ENCODE data around the gene CEP85. TPM values are rescaled to one million over a fixed set of nuclear protein-coding genes. Genes with fewer than 3 reads are reported as not detected.

The CEP85 gene
- total and polyA plus RNA-seq, 9 of the 15 experiments (the other 6 are each of a cell fraction or from before 2014, with no cell fraction given), result 42.1 to 140 (median 92.6) TPM

GRCh38 chr1:26297791-26298124 lies 63.8 kb downstream of the CEP85 start:
- no peaks in the 10 kb centered on the region for H3K27me3 ChIP-seq (ENCODE audit: control insufficient read depth in 2 of 2, insufficient read depth in 2 of 2, low read length in 2 of 2)
- ATAC-seq (no peak), FAIRE-seq (no peak), DNase-seq (ENCODE audit: extremely low read depth in 1 of 4, low spot score in 3 of 4) (no peak)
- 64% methylated on average over 6 of the region's 6 CpGs for WGBS (ENCODE audit: insufficient coverage, low coverage, missing lambda C conversion rate)
- H3K9me1 ChIP-seq (ENCODE audit: control insufficient read depth, insufficient read depth, low read length), result no peaks in the 10 kb centered on the region
- BruUV-seq (replicated peaks), result no TSS peak
- H3K79me2 ChIP-seq (ENCODE audit: control insufficient read depth, insufficient read depth, low read length), result no peaks in the 10 kb centered on the region
- no peaks in the 10 kb centered on the region for H3K9me3 ChIP-seq (replicated peaks; ENCODE audit: control insufficient read depth, insufficient read depth, low read depth, low read length)
- intact Hi-C loops (cut with micrococcal nuclease) (no loop called here), in situ Hi-C loops (cut with MboI) (no loop called here)
- no peak overlapping the region for H3K4me3 ChIP-seq
- peak overlapping the region in 1 of 2 experiments; percentile 77; a peak in 2 of 4 replicates for H3K9ac ChIP-seq (ENCODE audit: insufficient read depth in 1 of 2, low read depth in 2 of 2, low read length in 2 of 2)
- H3K4me2 ChIP-seq (ENCODE audit: insufficient read depth, low read length), result no peak overlapping the region
- no peak overlapping the region for H2AFZ ChIP-seq (ENCODE audit: low read depth, low read length)
- CTCF ChIA-PET (ENCODE audit: low intra/inter-chr PET ratio), result interaction anchor here (0.7 kb wide), 1 partner anchor 94 kb away, joined by 3 read pairs; no protein-coding TSS in a partner anchor
- no peak overlapping the region for H3K27ac ChIP-seq (ENCODE audit: extremely low read depth, low read depth, low read length)
- peaks cover 28% of the 10 kb centered on the region; the same call in 1 of the 3 replicates for H3K36me3 ChIP-seq (ENCODE audit: control insufficient read depth, insufficient read depth, low read length)
- H3K4me1 ChIP-seq (replicated peaks in 1 of 2; ENCODE audit: control insufficient read depth in 2 of 2, insufficient read depth in 2 of 2, low read length in 2 of 2), result peaks cover 5 to 36% of the 10 kb centered on the region in 2 experiments; a peak in 4 of 5 replicates
- no peaks in the 10 kb centered on the region for H4K20me1 ChIP-seq (replicated peaks; ENCODE audit: control insufficient read depth, insufficient read depth, low read length)
- POLR2A ChIA-PET, result interaction anchor here (1.0 kb wide), 2 partner anchors 11 to 13 kb away, joined by 3 to 4 read pairs; no protein-coding TSS in a partner anchor
- TF ChIP-seq, protein P1, sequence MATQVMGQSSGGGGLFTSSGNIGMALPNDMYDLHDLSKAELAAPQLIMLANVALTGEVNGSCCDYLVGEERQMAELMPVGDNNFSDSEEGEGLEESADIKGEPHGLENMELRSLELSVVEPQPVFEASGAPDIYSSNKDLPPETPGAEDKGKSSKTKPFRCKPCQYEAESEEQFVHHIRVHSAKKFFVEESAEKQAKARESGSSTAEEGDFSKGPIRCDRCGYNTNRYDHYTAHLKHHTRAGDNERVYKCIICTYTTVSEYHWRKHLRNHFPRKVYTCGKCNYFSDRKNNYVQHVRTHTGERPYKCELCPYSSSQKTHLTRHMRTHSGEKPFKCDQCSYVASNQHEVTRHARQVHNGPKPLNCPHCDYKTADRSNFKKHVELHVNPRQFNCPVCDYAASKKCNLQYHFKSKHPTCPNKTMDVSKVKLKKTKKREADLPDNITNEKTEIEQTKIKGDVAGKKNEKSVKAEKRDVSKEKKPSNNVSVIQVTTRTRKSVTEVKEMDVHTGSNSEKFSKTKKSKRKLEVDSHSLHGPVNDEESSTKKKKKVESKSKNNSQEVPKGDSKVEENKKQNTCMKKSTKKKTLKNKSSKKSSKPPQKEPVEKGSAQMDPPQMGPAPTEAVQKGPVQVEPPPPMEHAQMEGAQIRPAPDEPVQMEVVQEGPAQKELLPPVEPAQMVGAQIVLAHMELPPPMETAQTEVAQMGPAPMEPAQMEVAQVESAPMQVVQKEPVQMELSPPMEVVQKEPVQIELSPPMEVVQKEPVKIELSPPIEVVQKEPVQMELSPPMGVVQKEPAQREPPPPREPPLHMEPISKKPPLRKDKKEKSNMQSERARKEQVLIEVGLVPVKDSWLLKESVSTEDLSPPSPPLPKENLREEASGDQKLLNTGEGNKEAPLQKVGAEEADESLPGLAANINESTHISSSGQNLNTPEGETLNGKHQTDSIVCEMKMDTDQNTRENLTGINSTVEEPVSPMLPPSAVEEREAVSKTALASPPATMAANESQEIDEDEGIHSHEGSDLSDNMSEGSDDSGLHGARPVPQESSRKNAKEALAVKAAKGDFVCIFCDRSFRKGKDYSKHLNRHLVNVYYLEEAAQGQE (IDR thresholded peaks at IDR 0.05; ENCODE audit: borderline replicate concordance), result no peak
- TF ChIP-seq, protein P1 (CRISPR knock-in tag; IDR thresholded peaks at IDR 0.05; ENCODE audit: low read depth), result no peak
- TF ChIP-seq SRF (CRISPR knock-in tag; IDR thresholded peaks at IDR 0.05) (no peak), ADNP (tag; IDR thresholded peaks at IDR 0.05) (no peak), CBX5 (IDR thresholded peaks at IDR 0.05; ENCODE audit: borderline replicate concordance, low read depth) (no peak), GABPB2 (CRISPR knock-in tag; conservative IDR thresholded peaks at IDR 0.05) (no peak), ZNF551 (CRISPR knock-in tag; IDR thresholded peaks at IDR 0.05) (no peak), ZNF766 (CRISPR knock-in tag; conservative IDR thresholded peaks at IDR 0.05) (no peak), ZFX (CRISPR knock-in tag; IDR thresholded peaks at IDR 0.05) (no peak), PRPF4 (IDR thresholded peaks at IDR 0.05; ENCODE audit: insufficient read depth, low read depth, low read length, poor library complexity, severe bottlenecking) (no peak), ZBTB17 (CRISPR knock-in tag; IDR thresholded peaks at IDR 0.05) (no peak)
- TF ChIP-seq, protein P2, sequence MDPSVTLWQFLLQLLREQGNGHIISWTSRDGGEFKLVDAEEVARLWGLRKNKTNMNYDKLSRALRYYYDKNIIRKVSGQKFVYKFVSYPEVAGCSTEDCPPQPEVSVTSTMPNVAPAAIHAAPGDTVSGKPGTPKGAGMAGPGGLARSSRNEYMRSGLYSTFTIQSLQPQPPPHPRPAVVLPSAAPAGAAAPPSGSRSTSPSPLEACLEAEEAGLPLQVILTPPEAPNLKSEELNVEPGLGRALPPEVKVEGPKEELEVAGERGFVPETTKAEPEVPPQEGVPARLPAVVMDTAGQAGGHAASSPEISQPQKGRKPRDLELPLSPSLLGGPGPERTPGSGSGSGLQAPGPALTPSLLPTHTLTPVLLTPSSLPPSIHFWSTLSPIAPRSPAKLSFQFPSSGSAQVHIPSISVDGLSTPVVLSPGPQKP (CRISPR knock-in tag; IDR thresholded peaks at IDR 0.05), result no peak

Data from K562 (cell line).